HEK293 (cell line): ENCODE results near the gene ZC3H18.

ENCODE experiments used
- CTCF ChIA-PET: fragments of 350-600 bp; formaldehyde crosslinking; extraction: SDS; loops from one replicate; lab custom pipeline; 2021; ENCODE audit warnings: antibody characterized with exemption; lab: Yijun Ruan, JAX
- POLR2A ChIA-PET: fragments of 300-600 bp; formaldehyde crosslinking; extraction: SDS; loops from one replicate; lab custom pipeline; 2020; ENCODE audit warnings: antibody characterized with exemption, inconsistent platforms; lab: Yijun Ruan, JAX
- H3K27ac ChIP-seq: fragments of 200-500 bp; sonication (Bioruptor generic); 2 replicates; pipeline ENCODE4 v1.5.1; 2014; ENCODE audit warnings: low read depth, low read length, control low read depth, inconsistent platforms; ENCODE audit errors: extremely low read depth
- H3K36me3 ChIP-seq, 2 experiments: fragments of 200-500 bp in 1 of 2; sonication (Bioruptor generic) in 1 of 2; 1 replicate in 1 of 2; 2 replicates in 1 of 2; pipeline ENCODE4 v1.5.1; 2014 to 2017; ENCODE audit warnings: inconsistent platforms in 2 of 2, low read length in 2 of 2; ENCODE audit not compliant: control insufficient read depth in 2 of 2, insufficient read depth in 1 of 2
- H3K4me1 ChIP-seq: fragments of 200-500 bp; sonication (Bioruptor generic); 2 replicates; pipeline ENCODE4 v1.5.1; 2014; ENCODE audit warnings: mild to moderate bottlenecking, low read length, inconsistent platforms; ENCODE audit not compliant: control insufficient read depth, insufficient read depth
- H3K4me3 ChIP-seq: 2 replicates; pipeline ENCODE4 v1.5.1; 2011; ENCODE audit warnings: low read depth, mild to moderate bottlenecking, control low read depth, low read length, moderate library complexity
- H3K9me3 ChIP-seq: fragments of 200-500 bp; sonication (Bioruptor generic); 2 replicates; pipeline ENCODE4 v1.5.1; 2014; ENCODE audit warnings: low read depth, low read length, inconsistent platforms; ENCODE audit not compliant: control insufficient read depth, insufficient read depth
- BCL11B ChIP-seq: fragments of 450-650 bp; formaldehyde crosslinking; IDR thresholded peaks from 2 replicates; pipeline ENCODE4 v1.5.1; 2016; ENCODE audit warnings: low read depth, missing biosample characterization, missing genetic modification characterization
- GLIS1 ChIP-seq: fragments of 450-650 bp; formaldehyde crosslinking; IDR thresholded peaks from 2 replicates; pipeline ENCODE4 v1.5.1; 2016; ENCODE audit warnings: missing biosample characterization, missing genetic modification characterization
- HOXC10 ChIP-seq: sonication (generic); formaldehyde crosslinking; IDR thresholded peaks from 2 replicates; pipeline ENCODE4 v1.8.1; 2023; ENCODE audit warnings: mild to moderate bottlenecking, missing genetic modification reagents
- ZNF146 ChIP-seq: fragments of 450-650 bp; formaldehyde crosslinking; IDR thresholded peaks from 2 replicates; pipeline ENCODE4 v1.5.1; 2016; ENCODE audit warnings: missing biosample characterization, missing genetic modification characterization
- ZNF202 ChIP-seq: fragments of 450-650 bp; formaldehyde crosslinking; IDR thresholded peaks from 2 replicates; pipeline ENCODE4 v1.5.1; 2016; ENCODE audit warnings: missing biosample characterization, missing genetic modification characterization, borderline replicate concordance
- ZNF223 ChIP-seq: fragments of 450-650 bp; formaldehyde crosslinking; IDR thresholded peaks from 2 replicates; pipeline ENCODE4 v1.5.1; 2016; ENCODE audit warnings: missing biosample characterization, missing genetic modification characterization
- ZNF521 ChIP-seq: fragments of 450-650 bp; formaldehyde crosslinking; IDR thresholded peaks from 2 replicates; pipeline ENCODE4 v1.5.1; 2017; ENCODE audit warnings: missing biosample characterization, mild to moderate bottlenecking, missing genetic modification characterization
- ZNF548 ChIP-seq: fragments of 450-650 bp; formaldehyde crosslinking; IDR thresholded peaks from 2 replicates; pipeline ENCODE4 v1.5.1; 2016; ENCODE audit warnings: missing biosample characterization, missing genetic modification characterization
- ZNF555 ChIP-seq: fragments of 450-650 bp; formaldehyde crosslinking; conservative IDR thresholded peaks from 2 replicates; pipeline ENCODE4 v1.5.1; 2017; ENCODE audit warnings: missing biosample characterization, mild to moderate bottlenecking, missing genetic modification characterization, inconsistent platforms
- ZNF701 ChIP-seq: fragments of 450-650 bp; formaldehyde crosslinking; IDR thresholded peaks from 2 replicates; pipeline ENCODE4 v1.5.1; 2016; ENCODE audit warnings: missing biosample characterization, missing genetic modification characterization
- ZNF747 ChIP-seq: fragments of 450-650 bp; formaldehyde crosslinking; IDR thresholded peaks from 2 replicates; pipeline ENCODE4 v1.5.1; 2016; ENCODE audit warnings: missing biosample characterization, missing genetic modification characterization
- TF ChIP-seq, protein P1 (sequence below): fragments of 450-650 bp; formaldehyde crosslinking; IDR thresholded peaks from 2 replicates; pipeline ENCODE4 v1.5.1; 2016; ENCODE audit warnings: missing biosample characterization, missing genetic modification characterization
- TF ChIP-seq, protein P2 (sequence below): fragments of 450-650 bp; formaldehyde crosslinking; IDR thresholded peaks from 2 replicates; pipeline ENCODE4 v1.5.1; 2016; ENCODE audit warnings: missing biosample characterization, missing genetic modification characterization
- TF ChIP-seq, protein P3 (sequence below): fragments of 450-650 bp; formaldehyde crosslinking; IDR thresholded peaks from 2 replicates; pipeline ENCODE4 v1.5.1; 2016; ENCODE audit warnings: missing biosample characterization, missing genetic modification characterization
- TF ChIP-seq, protein P4 (sequence below): fragments of 450-650 bp; formaldehyde crosslinking; IDR thresholded peaks from 2 replicates; pipeline ENCODE4 v1.5.1; 2017; ENCODE audit warnings: missing biosample characterization, missing genetic modification characterization
- TF ChIP-seq, protein P5 (sequence below): fragments of 450-650 bp; formaldehyde crosslinking; IDR thresholded peaks from 2 replicates; pipeline ENCODE4 v1.5.1; 2016; ENCODE audit warnings: missing biosample characterization, missing genetic modification characterization

Gene ZC3H18

DNA sequence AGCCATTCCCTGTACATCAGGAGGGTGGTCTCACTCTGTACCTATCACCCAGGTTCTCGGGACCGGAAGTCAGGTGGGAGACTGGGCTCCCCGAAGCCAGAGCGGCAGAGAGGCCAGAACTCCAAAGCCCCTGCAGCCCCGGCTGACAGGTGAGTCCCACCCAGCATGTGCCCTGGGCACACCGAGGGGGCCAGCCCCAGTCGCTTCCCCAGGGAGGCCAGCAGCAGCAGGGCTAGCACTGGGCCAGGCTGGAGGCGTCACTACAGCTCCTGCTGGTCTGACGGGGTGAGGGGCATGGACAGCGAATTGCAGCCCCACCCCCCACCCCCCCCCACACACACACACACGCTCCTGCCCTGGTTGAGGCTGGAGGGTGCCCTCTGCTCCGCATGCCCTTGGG is 60.2 kb downstream of the ZC3H18 start (continued):
- TF ChIP-seq HOXC10 (CRISPR knock-in tag) (no peak), ZNF202 (no peak), ZNF146 (tag by site-specific recombination) (no peak), ZNF701 (tag by site-specific recombination) (no peak)
- TF ChIP-seq, protein P1, sequence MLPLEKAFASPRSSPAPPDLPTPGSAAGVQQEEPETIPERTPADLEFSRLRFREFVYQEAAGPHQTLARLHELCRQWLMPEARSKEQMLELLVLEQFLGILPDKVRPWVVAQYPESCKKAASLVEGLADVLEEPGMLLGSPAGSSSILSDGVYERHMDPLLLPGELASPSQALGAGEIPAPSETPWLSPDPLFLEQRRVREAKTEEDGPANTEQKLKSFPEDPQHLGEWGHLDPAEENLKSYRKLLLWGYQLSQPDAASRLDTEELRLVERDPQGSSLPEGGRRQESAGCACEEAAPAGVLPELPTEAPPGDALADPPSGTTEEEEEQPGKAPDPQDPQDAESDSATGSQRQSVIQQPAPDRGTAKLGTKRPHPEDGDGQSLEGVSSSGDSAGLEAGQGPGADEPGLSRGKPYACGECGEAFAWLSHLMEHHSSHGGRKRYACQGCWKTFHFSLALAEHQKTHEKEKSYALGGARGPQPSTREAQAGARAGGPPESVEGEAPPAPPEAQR: no peak
- TF ChIP-seq, all 188 proteins: peak for 0

DNA sequence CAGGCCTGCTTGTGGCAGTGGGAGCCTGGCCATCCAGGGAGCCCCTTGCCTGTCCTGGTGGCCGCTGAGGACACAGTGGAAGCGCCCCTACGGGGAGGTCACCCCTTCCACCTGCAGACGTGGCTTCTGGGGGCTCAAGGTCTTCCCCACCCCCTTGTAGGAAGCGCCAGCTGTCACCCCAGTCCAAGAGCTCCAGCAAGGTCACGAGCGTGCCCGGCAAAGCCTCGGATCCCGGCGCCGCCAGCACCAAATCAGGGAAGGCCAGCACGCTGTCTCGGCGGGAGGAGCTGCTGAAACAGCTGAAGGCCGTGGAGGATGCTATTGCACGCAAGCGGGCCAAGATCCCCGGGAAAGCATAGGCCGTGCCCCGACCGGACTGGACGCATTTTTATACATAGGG is 60.7 kb downstream of the ZC3H18 start:
- Histone ChIP-seq H3K4me1 (no peaks in the 10 kb centered on the region), H3K9me3 (no peaks in the 10 kb centered on the region), H3K27ac (no peak overlapping the region), H3K4me3 (no peak overlapping the region), H3K36me3 (peaks cover 4 to 67% of the 10 kb centered on the region in 2 experiments; a peak in 2 of 3 replicates)
- ChIA-PET POLR2A (no interaction called here), CTCF (interaction anchor here (0.8 kb wide), 1 partner anchor 19 kb away, joined by 3 read pairs; no protein-coding TSS in a partner anchor)
- no peak for TF ChIP-seq GLIS1
- TF ChIP-seq, protein P2, sequence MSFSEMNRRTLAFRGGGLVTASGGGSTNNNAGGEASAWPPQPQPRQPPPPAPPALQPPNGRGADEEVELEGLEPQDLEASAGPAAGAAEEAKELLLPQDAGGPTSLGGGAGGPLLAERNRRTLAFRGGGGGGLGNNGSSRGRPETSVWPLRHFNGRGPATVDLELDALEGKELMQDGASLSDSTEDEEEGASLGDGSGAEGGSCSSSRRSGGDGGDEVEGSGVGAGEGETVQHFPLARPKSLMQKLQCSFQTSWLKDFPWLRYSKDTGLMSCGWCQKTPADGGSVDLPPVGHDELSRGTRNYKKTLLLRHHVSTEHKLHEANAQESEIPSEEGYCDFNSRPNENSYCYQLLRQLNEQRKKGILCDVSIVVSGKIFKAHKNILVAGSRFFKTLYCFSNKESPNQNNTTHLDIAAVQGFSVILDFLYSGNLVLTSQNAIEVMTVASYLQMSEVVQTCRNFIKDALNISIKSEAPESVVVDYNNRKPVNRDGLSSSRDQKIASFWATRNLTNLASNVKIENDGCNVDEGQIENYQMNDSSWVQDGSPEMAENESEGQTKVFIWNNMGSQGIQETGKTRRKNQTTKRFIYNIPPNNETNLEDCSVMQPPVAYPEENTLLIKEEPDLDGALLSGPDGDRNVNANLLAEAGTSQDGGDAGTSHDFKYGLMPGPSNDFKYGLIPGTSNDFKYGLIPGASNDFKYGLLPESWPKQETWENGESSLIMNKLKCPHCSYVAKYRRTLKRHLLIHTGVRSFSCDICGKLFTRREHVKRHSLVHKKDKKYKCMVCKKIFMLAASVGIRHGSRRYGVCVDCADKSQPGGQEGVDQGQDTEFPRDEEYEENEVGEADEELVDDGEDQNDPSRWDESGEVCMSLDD (tag by site-specific recombination): no peak
- no peak for TF ChIP-seq ZNF555 (tag by site-specific recombination)
- no peak for TF ChIP-seq ZNF521 (tag by site-specific recombination)
- no peak for TF ChIP-seq ZNF548
- no peak for TF ChIP-seq ZNF223 (tag by site-specific recombination)
- TF ChIP-seq, protein P3, sequence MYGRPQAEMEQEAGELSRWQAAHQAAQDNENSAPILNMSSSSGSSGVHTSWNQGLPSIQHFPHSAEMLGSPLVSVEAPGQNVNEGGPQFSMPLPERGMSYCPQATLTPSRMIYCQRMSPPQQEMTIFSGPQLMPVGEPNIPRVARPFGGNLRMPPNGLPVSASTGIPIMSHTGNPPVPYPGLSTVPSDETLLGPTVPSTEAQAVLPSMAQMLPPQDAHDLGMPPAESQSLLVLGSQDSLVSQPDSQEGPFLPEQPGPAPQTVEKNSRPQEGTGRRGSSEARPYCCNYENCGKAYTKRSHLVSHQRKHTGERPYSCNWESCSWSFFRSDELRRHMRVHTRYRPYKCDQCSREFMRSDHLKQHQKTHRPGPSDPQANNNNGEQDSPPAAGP (tag by site-specific recombination): no peak
- TF ChIP-seq, protein P4, sequence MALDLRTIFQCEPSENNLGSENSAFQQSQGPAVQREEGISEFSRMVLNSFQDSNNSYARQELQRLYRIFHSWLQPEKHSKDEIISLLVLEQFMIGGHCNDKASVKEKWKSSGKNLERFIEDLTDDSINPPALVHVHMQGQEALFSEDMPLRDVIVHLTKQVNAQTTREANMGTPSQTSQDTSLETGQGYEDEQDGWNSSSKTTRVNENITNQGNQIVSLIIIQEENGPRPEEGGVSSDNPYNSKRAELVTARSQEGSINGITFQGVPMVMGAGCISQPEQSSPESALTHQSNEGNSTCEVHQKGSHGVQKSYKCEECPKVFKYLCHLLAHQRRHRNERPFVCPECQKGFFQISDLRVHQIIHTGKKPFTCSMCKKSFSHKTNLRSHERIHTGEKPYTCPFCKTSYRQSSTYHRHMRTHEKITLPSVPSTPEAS (tag by site-specific recombination): no peak
- TF ChIP-seq, protein P5, sequence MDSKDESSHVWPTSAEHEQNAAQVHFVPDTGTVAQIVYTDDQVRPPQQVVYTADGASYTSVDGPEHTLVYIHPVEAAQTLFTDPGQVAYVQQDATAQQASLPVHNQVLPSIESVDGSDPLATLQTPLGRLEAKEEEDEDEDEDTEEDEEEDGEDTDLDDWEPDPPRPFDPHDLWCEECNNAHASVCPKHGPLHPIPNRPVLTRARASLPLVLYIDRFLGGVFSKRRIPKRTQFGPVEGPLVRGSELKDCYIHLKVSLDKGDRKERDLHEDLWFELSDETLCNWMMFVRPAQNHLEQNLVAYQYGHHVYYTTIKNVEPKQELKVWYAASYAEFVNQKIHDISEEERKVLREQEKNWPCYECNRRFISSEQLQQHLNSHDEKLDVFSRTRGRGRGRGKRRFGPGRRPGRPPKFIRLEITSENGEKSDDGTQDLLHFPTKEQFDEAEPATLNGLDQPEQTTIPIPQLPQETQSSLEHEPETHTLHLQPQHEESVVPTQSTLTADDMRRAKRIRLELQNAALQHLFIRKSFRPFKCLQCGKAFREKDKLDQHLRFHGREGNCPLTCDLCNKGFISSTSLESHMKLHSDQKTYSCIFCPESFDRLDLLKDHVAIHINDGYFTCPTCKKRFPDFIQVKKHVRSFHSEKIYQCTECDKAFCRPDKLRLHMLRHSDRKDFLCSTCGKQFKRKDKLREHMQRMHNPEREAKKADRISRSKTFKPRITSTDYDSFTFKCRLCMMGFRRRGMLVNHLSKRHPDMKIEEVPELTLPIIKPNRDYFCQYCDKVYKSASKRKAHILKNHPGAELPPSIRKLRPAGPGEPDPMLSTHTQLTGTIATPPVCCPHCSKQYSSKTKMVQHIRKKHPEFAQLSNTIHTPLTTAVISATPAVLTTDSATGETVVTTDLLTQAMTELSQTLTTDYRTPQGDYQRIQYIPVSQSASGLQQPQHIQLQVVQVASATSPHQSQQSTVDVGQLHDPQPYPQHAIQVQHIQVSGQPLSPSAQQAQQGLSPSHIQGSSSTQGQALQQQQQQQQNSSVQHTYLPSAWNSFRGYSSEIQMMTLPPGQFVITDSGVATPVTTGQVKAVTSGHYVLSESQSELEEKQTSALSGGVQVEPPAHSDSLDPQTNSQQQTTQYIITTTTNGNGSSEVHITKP (tag by site-specific recombination): no peak
- no peak for TF ChIP-seq ZNF747 (tag by site-specific recombination)
- no peak for TF ChIP-seq BCL11B
